GM13977 (cell line): ENCODE results near the gene SEMA3F.

Experiments used
- DNase-seq: peaks from one replicate; pipeline ENCODE4 v3.0.0; 2012; ENCODE audit warnings: low spot score
- CTCF ChIP-seq: IDR thresholded peaks from 2 replicates; pipeline ENCODE4 v1.5.1; 2012; ENCODE audit warnings: mild to moderate bottlenecking, control low read depth; ENCODE audit not compliant: insufficient read depth; ENCODE audit errors: extremely low read depth, missing control alignments
- in situ Hi-C: fragments of 300-500 bp; cut with MboI; formaldehyde crosslinking; loops from one replicate; pipeline ENCODE4 v1.12.0; 2022; ENCODE audit warnings: low sequenced_read_pairs, low pct_unique_long_range_greater_than_20kb, mixed read lengths, inconsistent platforms; ENCODE audit not compliant: unreplicated experiment

Gene SEMA3F

GRCh38 chr3:50153782-50154475, 1.2 kb upstream of the SEMA3F start:
- no peak for DNase-seq
- in situ Hi-C loops, result no loop called here
- no peak for TF ChIP-seq CTCF

- in situ Hi-C loops, result no loop called here
- DNase-seq, result peak; percentile 70
- TF ChIP-seq CTCF, result peak; percentile 44
These were observed 666 bp upstream of the SEMA3F start for GRCh38 chr3:50154476-50154839.

- in situ Hi-C loops, result no loop called here
- no peak for DNase-seq
- no peak for TF ChIP-seq CTCF
These were observed 361 bp downstream of the SEMA3F start for GRCh38 chr3:50155491-50155878.

- in situ Hi-C loops, result no loop called here
- DNase-seq, result no peak
- no peak for TF ChIP-seq CTCF
These were observed 767 bp downstream of the SEMA3F start for GRCh38 chr3:50155891-50156290.

- no peak for TF ChIP-seq CTCF
- no peak for DNase-seq
- in situ Hi-C loops, result no loop called here
These were observed 1.7 kb downstream of the SEMA3F start for GRCh38 chr3:50156549-50157493.

GRCh38 chr3:50157827-50158529, 2.9 kb downstream of the SEMA3F start:
- TF ChIP-seq CTCF, result no peak
- in situ Hi-C loops, result no loop called here
- no peak for DNase-seq
